Embryonic facial prominence (tissue), 1 donor: ENCODE results near the gene KIF19.

Experiments used
- DNase-seq: peaks from one replicate; pipeline ENCODE4 v3.0.0-alpha.2; 2016; ENCODE audit errors: extremely low spot score

KIF19 gene

DNA sequence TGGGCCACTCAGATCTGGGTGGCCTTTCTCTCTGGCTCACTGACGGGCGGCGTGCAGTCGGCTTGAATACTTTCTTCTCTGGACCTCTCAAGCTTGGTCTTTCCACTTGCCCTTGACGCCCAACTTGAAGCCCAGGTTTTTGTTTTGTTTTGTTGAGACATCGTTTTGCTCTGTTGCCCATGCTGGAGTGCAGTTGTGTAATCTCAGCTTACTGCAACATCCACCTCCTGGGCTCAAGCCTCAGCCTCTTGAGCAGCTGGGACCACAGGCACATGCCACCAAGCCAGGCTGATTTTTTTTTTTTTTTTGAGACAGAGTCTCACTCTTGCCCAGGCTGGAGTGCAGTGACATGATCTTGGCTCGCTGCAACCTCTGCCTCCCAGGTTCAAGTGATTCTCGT lies 22.7 kb upstream of the KIF19 start:
- DNase-seq = no peak

DNA sequence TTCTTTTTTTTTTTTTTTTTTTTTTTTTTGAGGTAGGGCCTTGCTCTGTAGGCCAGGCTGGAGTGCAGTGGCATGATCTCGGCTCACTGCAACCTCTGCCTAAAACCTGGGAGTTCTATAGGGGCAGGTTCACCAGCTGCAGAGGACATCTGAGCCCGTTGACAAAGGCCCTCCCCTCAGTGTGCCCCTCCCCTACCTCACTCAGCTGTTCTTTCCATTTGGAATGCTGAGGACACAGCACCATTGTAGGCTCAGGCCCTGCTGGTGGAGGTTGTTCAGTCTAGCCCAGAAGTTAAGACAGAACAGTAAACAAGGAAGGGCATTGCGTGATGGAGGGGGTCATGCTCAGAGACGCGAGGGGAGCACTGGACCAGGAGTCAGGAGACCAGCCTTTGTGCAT lies 21.8 kb upstream of the KIF19 start:
- no peak for DNase-seq

DNA sequence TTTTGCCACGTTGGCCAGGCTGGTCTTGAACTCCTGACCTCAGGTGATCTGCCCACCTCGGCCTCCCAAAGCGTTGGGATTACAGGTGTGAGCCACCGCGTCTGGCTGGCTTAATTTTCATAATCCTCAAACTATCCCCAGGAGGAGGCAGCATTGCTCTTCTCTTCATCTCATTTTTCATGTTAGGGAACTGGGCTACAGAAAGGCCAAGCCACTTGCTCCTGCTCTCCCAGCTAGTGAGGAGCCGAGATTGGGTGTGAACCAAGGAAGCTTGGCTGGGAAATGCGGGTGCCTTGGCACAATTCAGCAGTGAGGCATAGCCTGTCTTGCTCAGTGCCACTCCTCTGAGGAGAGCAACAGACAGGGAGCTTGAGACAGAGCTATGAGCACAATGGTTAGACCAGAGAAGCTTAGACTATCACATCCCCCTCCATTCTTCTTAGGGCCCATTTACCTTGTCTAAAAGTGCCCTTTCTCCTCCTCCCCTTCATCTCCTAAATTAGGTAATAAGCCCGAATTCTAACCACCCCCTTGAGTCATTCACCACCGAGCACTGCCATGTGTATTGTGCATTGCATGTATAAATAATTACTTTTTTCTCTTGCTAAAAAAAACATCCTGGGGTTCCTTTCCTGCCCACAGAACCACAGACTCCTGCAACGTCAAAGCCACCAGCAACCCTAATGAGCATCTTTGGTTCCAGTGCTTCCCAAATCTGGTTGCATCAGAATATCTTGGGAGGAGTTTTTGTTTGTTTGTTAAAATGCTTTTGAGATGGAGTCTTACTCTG lies 20.0 kb upstream of the KIF19 start:
- DNase-seq = no peak

DNA sequence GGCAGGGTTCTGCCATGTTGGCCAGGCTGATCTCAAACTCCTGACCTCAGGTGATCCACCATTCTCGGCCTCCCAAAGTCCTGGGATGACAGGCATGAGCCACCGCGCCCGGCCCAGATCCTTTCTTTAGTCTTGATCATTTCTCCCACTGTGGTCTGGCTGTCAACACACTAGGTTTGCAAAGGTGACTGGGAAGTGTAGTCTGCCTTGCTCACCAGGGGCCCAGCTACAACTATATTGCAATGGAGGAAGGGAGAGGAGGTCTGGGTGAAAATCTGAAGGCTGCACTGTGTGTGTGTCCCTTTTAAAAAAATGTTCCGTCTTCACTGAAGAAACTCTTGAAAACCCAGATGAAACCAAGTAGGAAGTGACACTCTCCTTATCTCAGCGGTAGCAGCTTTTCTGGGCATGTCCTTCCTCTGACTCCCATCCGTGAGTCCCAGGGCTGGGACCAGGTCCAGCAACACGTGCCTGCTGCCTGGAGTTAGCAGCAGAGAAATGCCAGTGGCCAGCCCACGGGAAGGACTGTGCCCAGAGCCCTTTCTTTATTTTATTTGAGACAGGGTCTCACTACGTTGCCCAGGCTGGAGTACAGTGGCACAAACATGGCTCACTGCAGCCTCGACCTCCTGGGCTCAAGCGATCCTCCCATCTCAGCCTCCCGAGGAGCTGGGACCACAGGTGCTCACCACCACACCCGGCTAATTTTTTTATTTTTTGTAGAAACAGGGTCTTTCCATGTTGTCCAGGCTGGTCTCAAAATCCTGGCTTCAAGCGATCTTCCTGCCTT lies 17.8 kb upstream of the KIF19 start:
- no peak for DNase-seq

DNA sequence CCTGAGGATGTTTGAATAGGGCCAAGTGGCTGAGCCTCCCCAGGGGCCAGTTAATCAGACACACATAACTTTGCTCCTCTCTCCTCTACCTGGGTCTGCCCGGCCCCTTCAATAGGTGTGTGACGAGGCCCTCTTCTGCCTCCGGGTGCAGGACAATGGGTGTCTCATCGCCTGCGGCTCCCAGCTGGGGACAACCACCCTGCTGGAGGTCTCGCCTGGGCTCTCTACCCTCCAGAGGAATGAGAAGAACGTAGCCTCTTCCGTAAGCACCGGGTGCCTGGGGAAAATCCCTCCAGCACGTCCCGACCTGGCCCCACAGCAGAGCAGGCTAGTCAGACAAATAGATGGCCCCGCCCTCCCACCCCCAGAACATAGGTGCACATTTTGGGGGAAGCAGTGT lies 16.1 kb upstream of the KIF19 start:
- DNase-seq = no peak

DNA sequence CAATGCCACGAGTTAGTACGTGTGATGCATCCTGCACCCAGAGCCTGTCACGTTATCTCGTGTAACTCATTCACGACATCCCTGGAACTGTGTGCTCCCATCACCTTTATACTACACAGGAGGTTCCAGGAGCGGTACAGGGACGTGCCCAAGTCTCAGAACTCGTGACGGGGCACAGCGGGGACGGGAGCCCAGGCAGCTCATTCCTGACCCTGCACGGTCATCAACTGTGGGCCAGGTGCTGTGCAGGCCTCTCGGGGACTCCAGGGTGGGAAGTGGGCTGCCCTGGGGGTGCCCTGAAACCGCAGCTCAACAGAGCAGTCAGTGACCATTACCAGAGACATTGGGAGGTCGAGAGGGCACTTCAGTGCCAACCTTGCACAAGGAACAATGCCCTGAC lies 11.1 kb upstream of the KIF19 start:
- DNase-seq = no peak

DNA sequence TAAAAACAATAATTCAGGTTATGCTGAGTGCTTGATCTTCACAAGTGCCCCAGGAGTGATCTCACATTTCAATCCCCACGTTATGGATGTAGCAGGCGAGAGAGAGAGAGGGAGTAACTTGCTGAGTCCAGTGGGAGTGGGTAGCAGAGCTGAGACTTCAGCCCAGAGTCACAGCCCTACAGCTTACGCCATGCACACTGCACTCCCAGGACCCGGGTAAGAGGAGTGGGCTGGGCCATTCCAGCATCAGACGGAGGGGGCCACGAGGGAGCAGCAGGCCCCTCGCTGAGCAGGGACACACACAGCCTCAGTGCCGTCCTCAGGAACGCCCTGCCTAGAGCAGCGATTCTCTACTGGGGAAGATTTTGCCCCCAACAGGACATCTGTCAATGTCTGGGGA lies 9.8 kb upstream of the KIF19 start:
- no peak for DNase-seq

DNA sequence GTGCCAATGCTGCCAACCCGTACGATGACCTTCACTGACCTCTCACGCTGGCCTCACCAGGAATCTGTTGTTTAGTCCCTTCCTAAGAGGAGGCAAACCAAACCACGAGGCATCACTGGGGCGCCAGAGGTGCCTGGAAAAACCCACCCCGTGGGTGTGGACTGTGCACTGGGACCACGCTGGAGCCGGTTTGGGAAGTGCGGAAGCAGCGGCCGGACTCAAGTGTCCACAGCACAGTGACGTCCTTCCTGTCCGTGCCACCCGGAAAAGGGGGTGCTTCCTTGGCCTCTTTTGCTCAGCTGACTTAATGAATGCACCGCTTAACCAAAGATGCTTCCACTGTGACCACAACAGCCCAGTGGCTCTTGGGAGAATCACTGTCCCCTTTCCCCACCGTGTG lies 9.0 kb upstream of the KIF19 start:
- DNase-seq = no peak

DNA sequence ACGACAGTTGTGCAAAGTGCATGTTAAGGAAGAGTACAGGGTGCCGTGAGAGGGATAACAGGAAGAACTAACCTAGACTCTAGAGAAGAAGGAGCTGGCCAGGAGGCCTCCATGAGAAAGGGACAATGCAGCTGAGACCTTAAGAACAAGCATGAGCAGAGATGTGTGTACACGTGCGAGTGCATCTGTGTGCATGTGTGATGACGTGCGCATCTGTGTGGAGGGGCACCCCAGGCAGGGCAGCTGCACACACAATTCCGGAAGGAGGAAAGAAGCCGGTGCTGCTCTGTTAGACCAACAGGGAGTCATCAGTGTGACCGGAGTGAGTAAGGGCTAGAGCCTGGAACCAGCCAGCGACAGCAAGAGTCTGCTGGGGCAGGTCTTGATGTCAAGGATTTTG lies 7.6 kb upstream of the KIF19 start:
- DNase-seq = no peak

DNA sequence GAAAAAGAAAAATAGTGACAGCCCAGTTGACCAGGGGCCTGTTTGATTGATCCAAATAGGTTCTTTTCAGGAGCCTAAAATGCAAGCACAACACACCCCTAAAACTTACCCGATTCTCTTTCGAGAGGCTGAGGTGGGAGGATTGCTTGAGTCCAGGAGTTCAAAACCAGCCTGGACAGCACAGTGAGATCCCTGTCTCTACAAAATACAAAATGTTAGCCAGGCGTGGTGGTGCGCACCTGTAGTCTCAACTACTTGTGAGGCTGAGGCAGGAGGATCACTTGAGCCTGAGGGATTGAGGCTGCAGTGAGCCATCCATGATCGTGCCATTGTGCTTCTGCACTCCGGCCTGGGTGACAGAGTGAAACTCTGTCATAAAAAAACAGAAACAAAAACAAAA lies 1.5 kb upstream of the KIF19 start:
- DNase-seq = no peak

DNA sequence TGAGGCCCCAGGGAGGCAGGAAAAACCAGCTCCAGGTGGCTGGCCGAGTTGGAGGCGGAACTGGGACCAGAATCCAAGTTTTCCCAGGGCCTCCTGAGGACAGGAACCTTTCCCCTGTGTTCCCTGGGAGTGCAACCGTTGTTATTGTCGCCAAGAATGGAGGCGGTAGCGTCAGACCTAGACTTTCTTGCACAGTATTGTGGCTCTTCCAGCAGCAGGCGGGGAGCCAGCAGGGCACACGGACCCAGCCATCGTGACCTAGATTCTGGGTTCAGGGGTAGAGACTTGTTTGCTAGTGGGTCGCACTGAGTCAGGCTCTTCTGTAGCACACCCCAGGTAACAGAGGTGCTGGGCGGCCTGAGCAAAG lies 667 bp upstream of the KIF19 start:
- no peak for DNase-seq

DNA sequence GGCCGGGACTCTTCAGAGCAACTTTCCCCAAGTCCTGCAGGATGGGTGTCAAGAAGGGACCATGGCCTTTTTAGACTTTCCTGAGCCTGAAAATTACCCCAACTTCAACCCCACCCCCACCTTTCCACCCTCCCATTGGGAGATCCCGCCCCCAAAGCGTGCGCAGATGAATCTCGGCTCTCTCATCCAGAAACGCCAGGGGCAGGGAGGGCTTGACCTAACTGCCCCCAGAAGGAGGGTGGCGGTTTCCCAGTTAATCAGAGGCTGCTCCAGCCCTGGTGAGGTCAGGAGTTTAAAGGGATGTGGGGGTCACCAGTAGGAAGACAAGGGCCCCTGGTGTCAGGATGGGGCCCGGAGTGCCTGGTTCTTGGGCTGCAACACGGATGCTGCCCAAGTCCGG lies 480 bp downstream of the KIF19 start:
- DNase-seq = no peak

DNA sequence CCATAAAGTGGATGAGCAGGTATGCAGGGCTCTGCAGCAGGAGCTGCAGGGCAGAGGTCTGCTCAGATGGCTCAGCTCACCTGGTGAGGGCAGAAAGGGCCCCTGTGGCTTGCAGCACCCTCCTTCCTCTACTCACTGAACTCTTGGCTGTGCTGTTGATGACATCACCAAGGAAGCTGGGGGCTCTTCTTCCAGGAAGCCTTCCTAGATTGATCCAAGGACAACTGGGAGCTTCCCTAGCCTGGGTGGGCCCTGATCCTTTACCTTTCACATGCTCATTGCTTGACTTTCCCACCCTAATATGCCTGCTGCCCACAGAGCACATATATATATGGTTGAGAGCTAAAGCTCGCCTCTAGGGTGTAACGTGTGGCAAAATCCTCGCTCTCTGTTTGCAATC lies 2.5 kb downstream of the KIF19 start:
- DNase-seq = no peak

DNA sequence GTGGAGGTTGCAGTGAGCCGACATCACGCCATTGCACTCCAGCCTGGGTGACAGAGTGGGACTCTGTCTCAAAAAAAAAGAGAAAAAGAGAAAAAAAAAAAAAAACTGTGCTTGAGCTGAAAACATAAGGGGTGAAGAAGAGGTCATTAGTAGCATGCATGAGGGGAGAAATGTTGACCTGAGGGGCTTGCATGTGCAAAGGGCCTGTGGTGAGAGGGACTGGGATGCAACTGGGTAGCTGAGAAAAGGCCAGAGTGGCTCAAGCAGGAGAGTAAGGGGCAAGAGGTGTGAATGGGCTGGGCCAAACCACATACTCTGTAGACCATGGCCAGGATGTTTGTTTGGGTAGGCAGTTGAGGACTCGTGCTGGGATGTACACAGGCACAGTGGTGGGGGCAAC lies 3.4 kb downstream of the KIF19 start:
- DNase-seq = no peak

DNA sequence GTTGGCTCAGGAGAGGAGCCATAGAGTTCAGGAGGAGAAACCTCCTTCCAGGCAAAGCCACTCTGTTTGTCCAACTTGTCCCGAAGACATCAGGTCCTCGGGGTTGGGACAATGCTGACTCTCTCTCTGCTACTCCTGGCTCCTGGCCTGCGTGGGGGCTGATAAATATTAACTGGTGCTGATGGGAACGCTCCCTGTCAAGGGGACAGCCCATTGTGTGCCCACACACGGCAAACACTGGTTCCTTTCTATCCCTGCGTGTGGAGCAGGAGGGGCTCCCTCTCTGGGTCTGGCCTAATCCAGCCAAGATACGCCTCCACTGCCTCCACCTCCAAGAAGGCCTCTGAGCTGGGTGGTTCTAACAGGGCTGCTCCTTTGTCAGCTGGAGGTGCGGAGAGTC lies 4.4 kb downstream of the KIF19 start:
- DNase-seq = no peak

DNA sequence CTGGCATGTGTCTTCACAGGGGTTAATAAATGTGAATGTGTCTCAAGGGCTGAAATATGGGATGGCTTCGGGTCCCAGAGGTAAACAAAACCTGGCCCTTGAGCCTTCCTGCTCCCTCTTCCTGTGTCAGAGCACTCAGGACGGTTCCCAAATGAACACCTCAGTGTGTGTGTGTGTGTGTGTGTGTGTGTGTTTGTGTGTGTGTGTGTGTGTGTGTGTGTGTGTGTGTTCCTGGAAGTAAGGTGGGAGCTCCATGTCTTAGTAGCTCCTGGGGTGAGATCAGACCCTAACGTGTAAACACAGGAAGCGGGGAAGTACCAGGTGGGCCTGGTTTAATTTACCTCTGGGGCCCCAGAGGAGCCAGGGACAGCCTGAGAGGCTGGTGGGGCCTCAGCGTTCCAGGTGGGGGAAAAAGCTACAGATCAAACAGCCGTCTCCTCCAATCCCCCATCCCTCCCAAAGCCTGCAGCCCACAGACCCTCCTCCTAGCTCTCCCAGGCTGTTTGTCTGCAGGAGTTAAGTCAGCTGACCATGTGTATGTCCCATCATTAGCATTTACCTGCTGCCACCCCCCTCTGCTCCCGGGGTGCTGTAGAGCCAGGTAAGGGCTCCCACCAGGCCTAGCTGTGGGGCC lies 6.1 kb downstream of the KIF19 start:
- DNase-seq = no peak

DNA sequence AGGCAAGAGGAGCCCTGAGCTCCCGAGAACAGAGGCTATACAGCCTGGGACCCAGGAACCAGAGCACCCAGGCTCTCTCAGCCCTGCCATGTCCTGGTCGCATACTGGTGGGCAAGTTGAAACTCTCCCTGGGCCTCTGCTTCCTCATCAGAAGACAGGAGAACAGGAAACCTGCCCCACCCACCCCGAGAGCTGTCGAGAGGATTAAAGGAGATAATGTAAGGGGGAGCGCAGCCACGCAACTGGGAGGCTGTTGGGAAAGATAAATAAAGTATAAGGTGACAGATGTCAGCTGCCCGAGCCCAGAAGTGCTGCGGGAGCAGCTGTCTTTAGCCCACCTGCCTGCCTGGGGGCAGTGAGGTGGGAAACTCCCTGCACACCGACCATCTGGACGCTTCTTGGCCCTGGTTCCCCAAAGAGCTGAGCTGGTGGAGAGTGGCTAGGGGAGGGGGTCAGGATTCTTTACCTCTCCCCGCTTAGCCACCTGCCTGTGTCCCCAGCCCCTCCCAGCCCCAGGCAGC lies 6.8 kb downstream of the KIF19 start:
- no peak for DNase-seq

DNA sequence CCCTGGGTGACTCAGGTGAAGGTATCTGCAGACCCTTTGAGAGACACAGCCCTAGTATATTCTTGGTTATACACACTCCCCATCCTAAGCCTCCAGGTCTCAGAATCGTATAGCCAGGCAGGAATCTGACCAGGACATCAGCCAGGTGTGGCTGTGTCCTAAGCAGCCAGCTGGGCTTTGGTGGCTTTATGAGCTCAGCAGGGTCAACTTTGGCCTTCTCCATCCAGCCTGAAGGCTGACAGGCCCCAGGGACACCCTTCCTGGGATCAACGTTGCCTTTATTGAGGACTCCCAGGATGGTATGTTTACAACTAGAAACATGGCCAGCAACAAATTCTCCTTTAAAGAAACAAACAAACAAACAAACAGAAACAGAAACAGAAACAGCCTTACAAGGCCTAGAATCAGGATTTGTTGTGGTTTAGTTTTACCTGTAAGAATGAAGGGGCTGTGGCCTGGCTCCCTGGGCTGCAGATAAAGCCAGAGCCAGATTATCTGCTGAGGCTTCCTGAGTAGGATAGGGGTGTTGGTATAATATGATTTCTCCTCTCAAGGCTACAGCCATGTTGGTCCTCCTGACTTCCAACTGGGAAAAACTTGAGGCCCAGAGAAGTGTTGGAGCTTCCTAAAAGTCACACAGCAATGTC lies 8.5 kb downstream of the KIF19 start:
- DNase-seq = no peak

DNA sequence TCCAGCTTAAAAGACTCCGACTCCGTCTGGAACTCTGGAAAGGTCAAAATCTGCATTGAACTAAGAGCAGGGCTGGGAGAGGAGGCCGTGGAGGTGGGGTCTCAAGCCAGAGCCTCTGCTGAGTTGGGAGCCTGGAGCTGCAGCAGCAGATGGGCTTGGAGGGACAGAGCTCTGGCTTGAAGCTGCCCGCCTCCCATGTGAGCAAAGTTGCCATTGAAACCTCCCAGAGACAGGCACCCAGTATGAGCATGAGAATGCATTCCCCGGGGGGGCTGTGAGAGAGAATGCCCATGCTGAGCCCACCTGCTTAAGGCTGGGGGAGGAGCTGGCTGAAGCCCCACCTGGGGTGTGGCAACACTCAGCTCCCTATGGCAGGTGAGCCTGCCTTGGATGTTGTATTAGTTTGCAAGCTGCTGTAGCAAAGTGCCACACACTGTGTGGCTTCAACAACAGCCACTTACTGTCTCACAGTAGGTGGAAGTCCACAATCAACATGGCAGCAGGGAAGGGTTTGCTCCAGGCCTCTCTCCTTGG lies 9.6 kb downstream of the KIF19 start:
- no peak for DNase-seq

DNA sequence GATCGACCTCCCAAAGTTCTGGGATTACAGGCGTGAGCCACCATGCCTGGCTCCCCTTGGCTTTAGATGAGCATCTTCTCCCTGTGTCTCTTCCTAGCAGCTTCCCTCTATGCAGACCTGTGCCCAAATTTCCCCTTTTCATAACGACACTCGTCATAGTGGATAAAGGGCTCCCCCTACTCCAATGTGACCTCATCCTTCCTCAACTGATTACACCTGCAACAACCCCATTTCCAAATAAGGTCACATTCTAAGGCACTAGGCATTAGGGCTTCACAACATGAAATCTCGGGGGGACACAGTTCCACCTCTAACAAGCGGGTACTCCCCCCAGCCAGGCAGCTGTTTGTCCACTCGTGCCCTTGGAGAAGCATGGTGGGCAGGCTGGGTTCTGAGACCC lies 10.3 kb downstream of the KIF19 start:
- no peak for DNase-seq

DNA sequence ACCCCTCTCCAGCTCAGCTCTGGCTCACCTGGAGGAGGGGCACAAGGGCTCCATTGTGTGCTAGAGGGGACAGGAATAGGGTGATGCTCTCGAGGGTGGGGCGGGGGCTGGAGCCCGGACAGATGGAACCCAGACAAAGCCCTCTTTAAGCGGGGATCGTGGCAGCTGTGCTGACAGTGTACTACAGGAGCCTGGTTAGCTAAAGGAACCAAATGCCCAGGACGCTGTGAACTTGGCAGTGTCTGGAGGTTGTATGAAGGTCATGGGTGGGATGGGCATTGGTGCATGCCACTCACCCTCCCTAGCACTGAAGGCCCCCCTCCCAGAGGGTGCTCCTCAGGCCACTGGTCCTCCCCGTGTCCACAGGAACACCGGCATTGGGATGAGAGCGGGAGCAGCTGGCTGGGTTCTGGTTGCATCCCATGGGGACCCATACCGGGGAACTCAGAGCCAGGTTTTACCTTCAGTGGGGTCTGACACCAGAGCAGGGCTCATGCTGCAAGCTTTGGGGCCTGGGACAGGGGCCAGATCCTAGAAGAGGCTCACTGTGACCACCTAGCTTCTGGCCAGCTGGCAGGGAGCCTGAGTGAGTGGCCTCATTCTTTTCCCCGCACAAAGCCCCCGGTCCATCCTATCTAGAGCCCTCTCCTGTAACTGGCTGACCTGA lies 11.9 kb downstream of the KIF19 start:
- DNase-seq = no peak
